K562 (cell line): ENCODE results near the gene POLR2C. TPM values are rescaled to one million over a fixed set of nuclear protein-coding genes. Genes with fewer than 3 reads are reported as not detected.

Experiments used
- ATAC-seq: fragments of 200-7000 bp; cut with Tn5 transposase; 3 replicates; pipeline ENCODE4 v1.9.1; 2020; ENCODE audit warnings: moderate library complexity
- BruUV-seq: library from RNA; stranded (reverse); fragments of 400-500 nt; replicated peaks from 2 replicates; lab custom pipeline; 2021; lab: Mats Ljungman, UMichigan
- CTCF ChIA-PET: fragments of 300-600 bp; formaldehyde crosslinking; extraction: SDS; loops from one replicate; lab custom pipeline; 2021; ENCODE audit warnings: low intra/inter-chr PET ratio; lab: Yijun Ruan, JAX
- POLR2A ChIA-PET: fragments of 300-600, 350-650 bp; sonication (Branson Sonifier 250); formaldehyde crosslinking; extraction: SDS; loops from one replicate; lab custom pipeline; 2021; ENCODE audit warnings: antibody characterized with exemption, inconsistent platforms; lab: Yijun Ruan, JAX
- DNase-seq, 4 experiments: peaks; one replicate each; pipeline versions ENCODE4 v3.0.0 to v3.0.0-alpha.2; 2011 to 2018; ENCODE audit warnings: low spot score in 3 of 4, mixed read lengths in 3 of 4; ENCODE audit errors: extremely low read depth in 1 of 4
- FAIRE-seq: peaks from 2 replicates; lab custom pipeline; 2011; peaks lifted over from hg19 to GRCh38; lab: Jason Lieb, UNC
- H2AFZ ChIP-seq: 2 replicates; pipeline ENCODE4 v1.6.0; 2011; ENCODE audit warnings: low read depth, low read length, control low read depth, inconsistent platforms
- H3K27ac ChIP-seq: fragments of 200-600 bp; 3 replicates; pipeline ENCODE4 v1.8.0; 2011; ENCODE audit warnings: low read depth, mild to moderate bottlenecking, control low read depth, inconsistent platforms, low read length, moderate library complexity, mixed read lengths; ENCODE audit errors: extremely low read depth
- H3K27me3 ChIP-seq, 2 experiments: fragments of 300-600 bp in 1 of 2; 2 replicates in 1 of 2; 3 replicates in 1 of 2; pipeline versions ENCODE4 v1.6.0 to v1.8.0; 2011; ENCODE audit warnings: inconsistent platforms in 2 of 2, low read length in 2 of 2, mild to moderate bottlenecking in 1 of 2, mixed read lengths in 1 of 2, moderate library complexity in 1 of 2; ENCODE audit not compliant: control insufficient read depth in 2 of 2, insufficient read depth in 2 of 2
- H3K36me3 ChIP-seq: fragments of 300-600 bp; 3 replicates; pipeline ENCODE4 v1.8.0; 2011; ENCODE audit warnings: mild to moderate bottlenecking, low read length, inconsistent platforms; ENCODE audit not compliant: control insufficient read depth, insufficient read depth
- H3K4me1 ChIP-seq, 2 experiments: fragments of 200-600 bp in 1 of 2; replicated peaks in 1 of 2; 2 replicates in 1 of 2; 3 replicates in 1 of 2; pipeline versions ENCODE4 v1.5.1 to v1.8.0; 2011; ENCODE audit warnings: inconsistent platforms in 2 of 2, low read length in 2 of 2, mild to moderate bottlenecking in 1 of 2, mixed read lengths in 1 of 2, moderate library complexity in 1 of 2; ENCODE audit not compliant: control insufficient read depth in 2 of 2, insufficient read depth in 2 of 2
- H3K4me2 ChIP-seq: 2 replicates; pipeline ENCODE4 v1.6.1; 2011; ENCODE audit warnings: low read length, control low read depth, inconsistent platforms, mixed read lengths; ENCODE audit not compliant: insufficient read depth
- H3K4me3 ChIP-seq: fragments of 200-600 bp; sonication (generic), shearing (Covaris generic); 2 replicates; pipeline ENCODE4 v1.5.1; 2016; ENCODE audit warnings: control low read depth, inconsistent platforms
- H3K79me2 ChIP-seq: fragments of 200-600 bp; 3 replicates; pipeline ENCODE4 v1.8.0; 2011; ENCODE audit warnings: low read length, inconsistent platforms; ENCODE audit not compliant: control insufficient read depth, insufficient read depth
- H3K9ac ChIP-seq, 2 experiments: 2 replicates each; pipeline versions ENCODE4 v1.6.0 to v1.6.1; 2011; ENCODE audit warnings: low read depth in 2 of 2, low read length in 2 of 2, control low read depth in 1 of 2, inconsistent platforms in 1 of 2, mild to moderate bottlenecking in 1 of 2, mixed read lengths in 1 of 2; ENCODE audit not compliant: insufficient read depth in 1 of 2
- H3K9me1 ChIP-seq: one replicate; pipeline ENCODE4 v1.6.0; 2011; ENCODE audit warnings: inconsistent platforms, mild to moderate bottlenecking, low read length, moderate library complexity; ENCODE audit not compliant: control insufficient read depth, insufficient read depth
- H3K9me3 ChIP-seq: replicated peaks from 2 replicates; pipeline ENCODE4 v1.5.1; 2011; ENCODE audit warnings: low read depth, low read length, inconsistent platforms; ENCODE audit not compliant: control insufficient read depth, insufficient read depth
- H4K20me1 ChIP-seq: replicated peaks from 2 replicates; pipeline ENCODE4 v1.6.1; 2011; ENCODE audit warnings: low read length, inconsistent platforms, mixed read lengths; ENCODE audit not compliant: control insufficient read depth, insufficient read depth
- ATF2 ChIP-seq: sonication (generic); formaldehyde crosslinking; IDR thresholded peaks from 2 replicates; pipeline ENCODE4 v1.8.1; 2022; ENCODE audit warnings: missing genetic modification reagents
- CREBBP ChIP-seq: IDR thresholded peaks from one replicate; pipeline ENCODE4 v1.6.1; 2012; ENCODE audit warnings: low read depth, mild to moderate bottlenecking, control low read depth, inconsistent platforms, low read length
- CUX1 ChIP-seq: fragments of 200-800 bp; sonication (Bioruptor generic); IDR thresholded peaks from 2 replicates; pipeline ENCODE4 v1.6.1; 2016; ENCODE audit warnings: missing genetic modification characterization, missing compliant biosample characterization
- ETV1 ChIP-seq: fragments of 450-650 bp; conservative IDR thresholded peaks from 2 replicates; pipeline ENCODE4 v1.6.1; 2016; ENCODE audit warnings: missing genetic modification characterization, control low read depth, low read depth, missing compliant biosample characterization
- IRF2 ChIP-seq: sonication (generic); formaldehyde crosslinking; IDR thresholded peaks from 2 replicates; pipeline ENCODE4 v1.8.1; 2022; ENCODE audit warnings: mild to moderate bottlenecking, missing genetic modification reagents
- RNF2 ChIP-seq: sonication (generic); IDR thresholded peaks from 2 replicates; pipeline ENCODE4 v1.6.1; 2016
- ZKSCAN3 ChIP-seq: fragments of 250-450 bp; sonication (Bioruptor Pico); IDR thresholded peaks from 2 replicates; pipeline ENCODE4 v1.4.0; 2020
- ZNF282 ChIP-seq: sonication (generic); formaldehyde crosslinking; IDR thresholded peaks from 2 replicates; pipeline ENCODE4 v1.8.1; 2023; ENCODE audit warnings: missing genetic modification reagents
- ZNF77 ChIP-seq: fragments of 250-450 bp; sonication (Bioruptor Pico); IDR thresholded peaks from 2 replicates; pipeline ENCODE4 v1.5.0; 2020
- WGBS: fragments of 100-300 bp; shearing (Covaris generic); methylation state at CpG from one replicate; pipeline ENCODE4 v1.1.6; 2016; ENCODE audit warnings: low coverage, mixed read lengths; ENCODE audit not compliant: insufficient coverage; ENCODE audit errors: missing lambda C conversion rate; 5-methylcytosine and 5-hydroxymethylcytosine counted together
- in situ Hi-C: fragments of 300-500 bp; cut with MboI; formaldehyde crosslinking; loops from 4 replicates; pipeline ENCODE4 v1.15.0; 2018; ENCODE audit warnings: inconsistent platforms, mixed read lengths
- intact Hi-C: fragments of 100-400 bp; cut with micrococcal nuclease; formaldehyde crosslinking; loops from 2 replicates; pipeline ENCODE4 v1.14.2; 2022
- polyA plus RNA-seq, 8 experiments: library from polyadenylated mRNA; depleted of rRNA in 4 of 8; stranded (reverse) in 5 of 8; unstranded in 3 of 8; fragments of >200 nt; fragmentation: Nextera tagmentation in 2 of 8; fragmentation: Illumina TruSeq in 1 of 8; extraction: Ambion mirVana in 2 of 8; extraction: Trizol in 1 of 8; gene quantifications; 2 replicates each; pipeline versions ENCODE4 v1.2.1 to v1.2.3, GENCODE V29; 2011 to 2014; ENCODE audit warnings: inconsistent platforms in 1 of 8, missing spikeins in 1 of 8
- total RNA-seq, 7 experiments: library from RNA; depleted of rRNA in 6 of 7; stranded (reverse); fragments of >200 nt in 6 of 7; fragmentation: Illumina TruSeq in 2 of 7; extraction: Trizol in 2 of 7; gene quantifications; 2 replicates each; pipeline versions ENCODE4 v1.2.1 to v1.2.3, GENCODE V29; 2011 to 2021; ENCODE audit warnings: low replicate concordance in 1 of 7

POLR2C gene
- total and polyA plus RNA-seq, 9 of the 15 experiments (the other 6 are each of a cell fraction or from before 2014, with no cell fraction given) = 70.3 to 163 (median 92.3) TPM

- BruUV-seq = no TSS peak
- H2AFZ ChIP-seq = no peak overlapping the region
- H4K20me1 ChIP-seq = 0 out of 2 replicates have a peak, but pooled peaks cover 4% of the 10 kb centered on the region
- in situ Hi-C loops (no loop called here), intact Hi-C loops (no loop called here)
- no peak overlapping the region for H3K9ac ChIP-seq
- peaks cover 3% of the 10 kb centered on the region for H3K9me1 ChIP-seq
- no peak overlapping the region for H3K27ac ChIP-seq
- no peaks in the 10 kb centered on the region; a peak in 3 of 5 replicates for H3K4me1 ChIP-seq
- H3K79me2 ChIP-seq = peaks cover 12% of the 10 kb centered on the region
- H3K4me2 ChIP-seq = no peak overlapping the region
- WGBS = 87% methylated on average over 11 of the region's 11 CpGs
- no peak for FAIRE-seq
- ATAC-seq = no peak
- peaks cover 90% of the 10 kb centered on the region for H3K36me3 ChIP-seq
- H3K4me3 ChIP-seq = no peak overlapping the region
- H3K27me3 ChIP-seq = no peaks in the 10 kb centered on the region
- ChIA-PET POLR2A (no interaction called here), CTCF (no interaction called here)
- DNase-seq = no peak
- no peaks in the 10 kb centered on the region for H3K9me3 ChIP-seq
- TF ChIP-seq CUX1 (CRISPR knock-in tag) (no peak), ZKSCAN3 (CRISPR knock-in tag) (no peak), RNF2 (no peak), ETV1 (tag) (no peak), CREBBP (no peak), ZNF282 (CRISPR knock-in tag) (no peak), ATF2 (CRISPR knock-in tag) (no peak), IRF2 (no peak), ZNF77 (CRISPR knock-in tag) (no peak)
Measured at GRCh38 chr16:57469046-57469445, 6.6 kb downstream of the POLR2C start.
